ENCODE results near the gene BACH2.

Gene BACH2

DNA sequence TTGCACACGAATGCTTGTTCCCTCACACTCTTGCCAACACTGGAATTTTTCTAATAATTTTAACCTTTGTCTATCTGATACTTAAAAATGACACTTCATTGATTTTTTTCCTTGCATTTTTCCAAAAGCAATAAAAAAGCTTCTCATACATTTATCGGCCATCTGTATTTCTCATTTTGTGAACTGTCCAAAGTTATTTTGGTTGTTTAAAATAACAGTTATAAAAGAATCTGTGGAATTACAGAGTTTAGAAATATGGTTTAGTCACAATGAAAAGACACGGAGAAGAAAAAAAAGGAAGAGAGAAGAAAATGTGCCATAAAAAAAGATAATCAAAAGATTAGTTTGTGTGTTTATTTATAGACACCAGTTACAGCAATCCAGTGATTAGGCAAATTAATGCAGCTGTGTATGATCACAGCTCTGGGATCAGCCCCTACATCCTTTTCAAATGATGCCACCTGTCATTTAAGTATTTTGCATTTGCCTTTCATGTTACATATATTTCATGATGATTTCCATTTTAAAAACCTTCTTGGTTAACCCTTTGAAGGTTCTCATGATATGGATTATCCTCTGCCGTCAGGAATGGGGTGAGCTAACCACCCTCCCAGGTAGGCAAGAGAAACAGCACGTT, 171.7 kb downstream of the BACH2 start:
- H3K27ac ChIP-seq (ENCODE audit: low read depth, low read length) = peak overlapping the region; percentile 69

DNA sequence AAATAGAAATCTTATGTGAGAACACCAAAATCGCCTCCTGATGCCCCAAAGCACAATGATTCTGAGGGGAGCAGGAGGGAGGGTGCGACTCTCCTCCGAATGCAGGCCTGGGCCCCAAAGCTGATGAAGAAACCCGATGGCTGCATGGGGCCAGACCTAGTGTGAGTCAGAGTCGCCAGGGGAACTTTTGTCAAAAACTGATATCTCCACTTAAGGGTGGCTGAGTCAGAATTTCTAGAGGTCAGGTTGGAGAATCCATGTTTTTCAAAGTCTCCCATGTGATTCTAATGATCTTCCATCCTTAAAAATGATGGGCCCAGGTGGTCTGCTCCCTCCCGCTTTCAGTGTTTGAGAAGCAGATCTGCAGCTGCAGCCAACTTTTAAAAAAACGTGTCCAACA, 172.8 kb downstream of the BACH2 start:
- no peaks in the 10 kb centered on the region for H3K27me3 ChIP-seq (ENCODE audit: control insufficient read depth, low read length)
- H3K4me2 ChIP-seq (ENCODE audit: low read length) = peak overlapping the region; percentile 69
- no peaks in the 10 kb centered on the region for H3K9me2 ChIP-seq (replicated peaks; ENCODE audit: control insufficient read depth, low read length)
- no peaks in the 10 kb centered on the region for H3K9me3 ChIP-seq (ENCODE audit: control insufficient read depth, insufficient read depth, low read length)
- TF ChIP-seq EZH2phosphoT487 (IDR thresholded peaks at IDR 0.05; ENCODE audit: borderline replicate concordance, low read length) = no peak
- TF ChIP-seq, protein P1, sequence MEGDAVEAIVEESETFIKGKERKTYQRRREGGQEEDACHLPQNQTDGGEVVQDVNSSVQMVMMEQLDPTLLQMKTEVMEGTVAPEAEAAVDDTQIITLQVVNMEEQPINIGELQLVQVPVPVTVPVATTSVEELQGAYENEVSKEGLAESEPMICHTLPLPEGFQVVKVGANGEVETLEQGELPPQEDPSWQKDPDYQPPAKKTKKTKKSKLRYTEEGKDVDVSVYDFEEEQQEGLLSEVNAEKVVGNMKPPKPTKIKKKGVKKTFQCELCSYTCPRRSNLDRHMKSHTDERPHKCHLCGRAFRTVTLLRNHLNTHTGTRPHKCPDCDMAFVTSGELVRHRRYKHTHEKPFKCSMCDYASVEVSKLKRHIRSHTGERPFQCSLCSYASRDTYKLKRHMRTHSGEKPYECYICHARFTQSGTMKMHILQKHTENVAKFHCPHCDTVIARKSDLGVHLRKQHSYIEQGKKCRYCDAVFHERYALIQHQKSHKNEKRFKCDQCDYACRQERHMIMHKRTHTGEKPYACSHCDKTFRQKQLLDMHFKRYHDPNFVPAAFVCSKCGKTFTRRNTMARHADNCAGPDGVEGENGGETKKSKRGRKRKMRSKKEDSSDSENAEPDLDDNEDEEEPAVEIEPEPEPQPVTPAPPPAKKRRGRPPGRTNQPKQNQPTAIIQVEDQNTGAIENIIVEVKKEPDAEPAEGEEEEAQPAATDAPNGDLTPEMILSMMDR (IDR thresholded peaks at IDR 0.05; ENCODE audit: low read depth, low read length, poor library complexity, severe bottlenecking) = no peak
- peak overlapping the region; percentile 56; the same call in 1 of the 2 replicates for H3K4me3 ChIP-seq (ENCODE audit: low read length)
- peaks cover 51% of the 10 kb centered on the region for H3F3A ChIP-seq (ENCODE audit: control insufficient read depth, insufficient read depth)
- peak overlapping the region; percentile 69 for H3K27ac ChIP-seq (ENCODE audit: low read depth, low read length)
- peaks cover 99% of the 10 kb centered on the region for H3K79me2 ChIP-seq (ENCODE audit: control insufficient read depth, low read length)
- H3K4me1 ChIP-seq (ENCODE audit: control insufficient read depth, low read length) = peaks cover 89% of the 10 kb centered on the region
- peaks cover 88% of the 10 kb centered on the region for H3K36me3 ChIP-seq (ENCODE audit: control insufficient read depth, low read length)
- H4K20me1 ChIP-seq (ENCODE audit: control insufficient read depth, insufficient read depth, low read depth, low read length) = peaks cover 46% of the 10 kb centered on the region

More for the DNA sequence above, 171.7 kb downstream of the BACH2 start:
- Histone ChIP-seq H3K36me3 (ENCODE audit: control insufficient read depth, low read length) (peaks cover 79% of the 10 kb centered on the region), H3K9me2 (replicated peaks; ENCODE audit: control insufficient read depth, low read length) (no peaks in the 10 kb centered on the region), H3K4me2 (ENCODE audit: low read length) (peak overlapping the region; percentile 69), H3K79me2 (ENCODE audit: control insufficient read depth, low read length) (peaks cover 99% of the 10 kb centered on the region), H3K27me3 (ENCODE audit: control insufficient read depth, low read length) (no peaks in the 10 kb centered on the region), H3K9me3 (ENCODE audit: control insufficient read depth, insufficient read depth, low read length) (no peaks in the 10 kb centered on the region), H3K4me3 (ENCODE audit: low read length) (peak overlapping the region; percentile 56), H4K20me1 (ENCODE audit: control insufficient read depth, insufficient read depth, low read depth, low read length) (peaks cover 47% of the 10 kb centered on the region), H3K4me1 (ENCODE audit: control insufficient read depth, low read length) (peaks cover 95% of the 10 kb centered on the region), H3F3A (ENCODE audit: control insufficient read depth, insufficient read depth) (peaks cover 42% of the 10 kb centered on the region)
- TF ChIP-seq EZH2phosphoT487 (IDR thresholded peaks at IDR 0.05; ENCODE audit: borderline replicate concordance, low read length) = no peak
- TF ChIP-seq, protein P1 (IDR thresholded peaks at IDR 0.05; ENCODE audit: low read depth, low read length, poor library complexity, severe bottlenecking) = no peak

DNA sequence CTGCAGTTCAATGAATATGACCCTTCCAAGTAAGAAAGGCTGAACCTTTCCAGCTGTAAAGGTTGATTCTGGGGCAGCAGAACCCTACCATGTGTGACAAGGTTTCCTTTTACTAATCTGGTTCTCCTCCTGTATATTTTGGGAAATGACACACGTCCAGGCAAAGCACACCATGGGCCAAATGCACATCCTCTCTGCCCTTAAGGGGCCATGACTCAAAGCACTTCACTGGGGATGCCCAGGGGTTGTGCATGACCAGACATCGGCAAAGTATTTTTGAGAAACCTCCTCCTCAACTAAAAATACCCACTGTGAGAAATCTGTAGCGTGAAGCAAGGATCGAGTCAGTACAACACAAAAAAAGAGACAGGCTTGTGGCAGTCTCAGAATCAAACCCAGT, 174.7 kb downstream of the BACH2 start:
- peaks cover 85% of the 10 kb centered on the region for H3K4me1 ChIP-seq (ENCODE audit: control insufficient read depth, low read length)
- peaks cover 100% of the 10 kb centered on the region for H3K79me2 ChIP-seq (ENCODE audit: control insufficient read depth, low read length)
- H3K27ac ChIP-seq (ENCODE audit: low read depth, low read length) = peak overlapping the region; percentile 57
- peak overlapping the region; percentile 25 for H3K4me3 ChIP-seq (ENCODE audit: low read length)
- H3K4me2 ChIP-seq (ENCODE audit: low read length) = peak overlapping the region; percentile 52
- no peaks in the 10 kb centered on the region for H3K27me3 ChIP-seq (ENCODE audit: control insufficient read depth, low read length)
- no peaks in the 10 kb centered on the region for H3K9me3 ChIP-seq (ENCODE audit: control insufficient read depth, insufficient read depth, low read length)
- TF ChIP-seq EZH2phosphoT487 (IDR thresholded peaks at IDR 0.05; ENCODE audit: borderline replicate concordance, low read length) = no peak
- TF ChIP-seq, protein P1 (IDR thresholded peaks at IDR 0.05; ENCODE audit: low read depth, low read length, poor library complexity, severe bottlenecking) = no peak
- peaks cover 52% of the 10 kb centered on the region for H3F3A ChIP-seq (ENCODE audit: control insufficient read depth, insufficient read depth)
- H4K20me1 ChIP-seq (ENCODE audit: control insufficient read depth, insufficient read depth, low read depth, low read length) = peaks cover 40% of the 10 kb centered on the region
- H3K36me3 ChIP-seq (ENCODE audit: control insufficient read depth, low read length) = peaks cover 93% of the 10 kb centered on the region
- no peaks in the 10 kb centered on the region for H3K9me2 ChIP-seq (replicated peaks; ENCODE audit: control insufficient read depth, low read length)
